HEK293 (cell line): Measurements from ENCODE around the gene PDE9A.

Experiments used
- REPIN1 ChIP-seq: fragments of 450-650 bp; formaldehyde crosslinking; IDR thresholded peaks from 2 replicates; pipeline ENCODE4 v1.5.1; 2017; ENCODE audit warnings: missing biosample characterization, missing genetic modification characterization, low read depth
- ZBTB1 ChIP-seq: fragments of 450-650 bp; formaldehyde crosslinking; IDR thresholded peaks from 2 replicates; pipeline ENCODE4 v1.5.1; 2016; ENCODE audit warnings: missing biosample characterization, missing genetic modification characterization
- ZFP37 ChIP-seq: fragments of 450-650 bp; formaldehyde crosslinking; IDR thresholded peaks from 2 replicates; pipeline ENCODE4 v1.5.1; 2016; ENCODE audit warnings: missing biosample characterization, missing genetic modification characterization
- ZNF221 ChIP-seq: fragments of 450-650 bp; formaldehyde crosslinking; IDR thresholded peaks from 2 replicates; pipeline ENCODE4 v1.5.1; 2017; ENCODE audit warnings: missing biosample characterization, missing genetic modification characterization, borderline replicate concordance
- ZNF629 ChIP-seq: fragments of 450-650 bp; formaldehyde crosslinking; IDR thresholded peaks from 2 replicates; pipeline ENCODE4 v1.5.1; 2017; ENCODE audit warnings: missing biosample characterization, missing genetic modification characterization

GRCh38 chr21:42632771-42633690 is 20.4 kb upstream of the PDE9A start:
- no peak for TF ChIP-seq ZBTB1 (tag by site-specific recombination)
- no peak for TF ChIP-seq ZNF221 (tag by site-specific recombination)
- TF ChIP-seq ZFP37 = no peak
- no peak for TF ChIP-seq ZNF629 (tag by site-specific recombination)
- TF ChIP-seq REPIN1 = no peak
